Measurements from ENCODE around the gene RIMKLB.

DNA sequence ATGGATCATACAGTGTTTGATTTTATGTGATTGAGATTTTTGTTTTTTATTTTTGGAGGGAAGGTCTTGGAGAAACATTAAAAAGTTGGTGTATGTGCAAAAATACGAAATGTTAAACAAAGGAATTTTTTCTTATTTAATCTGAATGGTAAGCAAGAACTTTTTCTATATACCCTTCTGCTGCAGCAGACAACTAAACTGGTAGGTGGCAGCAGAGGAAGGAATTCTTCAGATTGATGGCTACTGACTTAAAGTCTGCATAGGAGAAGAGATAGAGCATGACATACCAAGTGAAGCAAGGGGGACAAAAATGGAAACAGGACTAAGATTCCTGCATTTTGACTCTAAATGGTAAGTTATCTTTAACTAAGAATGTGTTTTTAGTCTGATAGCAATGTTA, 82.6 kb downstream of the RIMKLB start:
- TF ChIP-seq, protein P1, sequence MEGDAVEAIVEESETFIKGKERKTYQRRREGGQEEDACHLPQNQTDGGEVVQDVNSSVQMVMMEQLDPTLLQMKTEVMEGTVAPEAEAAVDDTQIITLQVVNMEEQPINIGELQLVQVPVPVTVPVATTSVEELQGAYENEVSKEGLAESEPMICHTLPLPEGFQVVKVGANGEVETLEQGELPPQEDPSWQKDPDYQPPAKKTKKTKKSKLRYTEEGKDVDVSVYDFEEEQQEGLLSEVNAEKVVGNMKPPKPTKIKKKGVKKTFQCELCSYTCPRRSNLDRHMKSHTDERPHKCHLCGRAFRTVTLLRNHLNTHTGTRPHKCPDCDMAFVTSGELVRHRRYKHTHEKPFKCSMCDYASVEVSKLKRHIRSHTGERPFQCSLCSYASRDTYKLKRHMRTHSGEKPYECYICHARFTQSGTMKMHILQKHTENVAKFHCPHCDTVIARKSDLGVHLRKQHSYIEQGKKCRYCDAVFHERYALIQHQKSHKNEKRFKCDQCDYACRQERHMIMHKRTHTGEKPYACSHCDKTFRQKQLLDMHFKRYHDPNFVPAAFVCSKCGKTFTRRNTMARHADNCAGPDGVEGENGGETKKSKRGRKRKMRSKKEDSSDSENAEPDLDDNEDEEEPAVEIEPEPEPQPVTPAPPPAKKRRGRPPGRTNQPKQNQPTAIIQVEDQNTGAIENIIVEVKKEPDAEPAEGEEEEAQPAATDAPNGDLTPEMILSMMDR (optimal IDR thresholded peaks at IDR 0.05 in 1 of 3, IDR thresholded peaks at IDR 0.05 in 1 of 3, conservative IDR thresholded peaks at IDR 0.05 in 1 of 3; ENCODE audit: extremely low read depth in 1 of 3, insufficient read depth in 2 of 3, low read length in 3 of 3) = peak in 2 of 3 experiments; percentile 37 to 44
- TF ChIP-seq EZH2 (IDR thresholded peaks at IDR 0.05; ENCODE audit: low read length) = no peak
